ENCODE data around the gene PPEF1.

GRCh38 chrX:18871970-18872369 is 164.5 kb downstream of the PPEF1 start:
- TF ChIP-seq POLR2AphosphoS5 (IDR thresholded peaks at IDR 0.05; ENCODE audit: low read depth) (no peak), CTCF (conservative IDR thresholded peaks at IDR 0.05; ENCODE audit: low read depth in 2 of 2) (no peak), ZNF114 (CRISPR knock-in tag; IDR thresholded peaks at IDR 0.05) (no peak), JUNB (IDR thresholded peaks at IDR 0.05; ENCODE audit: unreplicated experiment) (no peak), EZH2phosphoT487 (IDR thresholded peaks at IDR 0.05; ENCODE audit: unreplicated experiment) (no peak), REST (IDR thresholded peaks at IDR 0.05; ENCODE audit: unreplicated experiment) (no peak), EZH2 (IDR thresholded peaks at IDR 0.05; ENCODE audit: low read depth, unreplicated experiment) (no peak), CREB1 (CRISPR knock-in tag; IDR thresholded peaks at IDR 0.05; ENCODE audit: low read depth) (no peak), STAT1 (IDR thresholded peaks at IDR 0.05; ENCODE audit: unreplicated experiment) (no peak), ZNF331 (CRISPR knock-in tag; IDR thresholded peaks at IDR 0.05; ENCODE audit: low read depth) (no peak), ETS1 (IDR thresholded peaks at IDR 0.05) (no peak), NANOG (IDR thresholded peaks at IDR 0.05; ENCODE audit: borderline replicate concordance) (no peak), ZNF462 (CRISPR knock-in tag; IDR thresholded peaks at IDR 0.05) (no peak)

Data from GM23338 (cell line).